ENCODE results near the gene TGOLN2. TPM values are rescaled to one million over a fixed set of nuclear protein-coding genes. Genes with fewer than 3 reads are reported as not detected.

TGOLN2 gene
- total and polyA plus RNA-seq, 2 of the 13 experiments (the other 11 are each of a cell fraction or from before 2014, with no cell fraction given) = 99.6 to 155 TPM

GRCh38 chr2:85309699-85310321, 18.0 kb downstream of the TGOLN2 start (continued):
- no peak for TF ChIP-seq TRAFD1 (CRISPR knock-in tag; IDR thresholded peaks at IDR 0.05; ENCODE audit: borderline replicate concordance)
- no peak for TF ChIP-seq ZNF367 (CRISPR knock-in tag; IDR thresholded peaks at IDR 0.05; ENCODE audit: borderline replicate concordance)
- TF ChIP-seq SNAPC4 (CRISPR knock-in tag; IDR thresholded peaks at IDR 0.05) = no peak
- TF ChIP-seq PAF1 (CRISPR knock-in tag; IDR thresholded peaks at IDR 0.05) = peak; percentile 29; the same call in 1 of the 2 replicates
- no peak for TF ChIP-seq ZNF383 (CRISPR knock-in tag; IDR thresholded peaks at IDR 0.05; ENCODE audit: borderline replicate concordance)
- TF ChIP-seq ZSCAN30 (CRISPR knock-in tag; IDR thresholded peaks at IDR 0.05) = no peak
- TF ChIP-seq POLR2G (IDR thresholded peaks at IDR 0.05; ENCODE audit: low read depth, low read length) = peak; percentile 45; the same call in 1 of the 2 replicates
- TF ChIP-seq ZBTB4 (CRISPR knock-in tag; IDR thresholded peaks at IDR 0.05; ENCODE audit: borderline replicate concordance) = no peak
- TF ChIP-seq THAP9 (CRISPR knock-in tag; IDR thresholded peaks at IDR 0.05; ENCODE audit: borderline replicate concordance) = no peak
- no peak for TF ChIP-seq ZNF713 (CRISPR knock-in tag; IDR thresholded peaks at IDR 0.05)
- TF ChIP-seq EHMT2 (IDR thresholded peaks at IDR 0.05; ENCODE audit: borderline replicate concordance, low read depth, low read length) = no peak
- no peak for TF ChIP-seq RBFOX2 (IDR thresholded peaks at IDR 0.05; ENCODE audit: low read depth, low read length)

All from HepG2 (cell line).